GM23338 (cell line): ENCODE measurements around the gene TRUB2. TPM values are rescaled to one million over a fixed set of nuclear protein-coding genes. Genes with fewer than 3 reads are reported as not detected.

Source experiments
- ATAC-seq: fragments of 200-7000 bp; cut with Tn5 transposase; 3 replicates; pipeline ENCODE4 v1.9.1; 2020
- DNase-seq: peaks from one replicate; pipeline ENCODE4 v3.0.0-alpha.2; 2015; ENCODE audit warnings: low spot score
- H2AFZ ChIP-seq: fragments of 200-600 bp; sonication (generic); 2 replicates; pipeline ENCODE4 v1.8.0; 2016; ENCODE audit warnings: antibody characterized with exemption, mild to moderate bottlenecking, moderate library complexity
- H3F3A ChIP-seq: fragments of 200-600 bp; sonication (generic); replicated peaks from 2 replicates; pipeline ENCODE4 v1.8.0; 2017; ENCODE audit warnings: antibody characterized with exemption, mixed run types, low read depth
- H3K27ac ChIP-seq: fragments of 200-600 bp; sonication (generic); 2 replicates; pipeline ENCODE4 v1.6.1; 2016; ENCODE audit warnings: low read depth
- H3K27me3 ChIP-seq: fragments of 200-600 bp; sonication (generic); 2 replicates; pipeline ENCODE4 v1.8.0; 2016; ENCODE audit warnings: mild to moderate bottlenecking, mixed run types, moderate library complexity; ENCODE audit not compliant: insufficient read depth
- H3K36me3 ChIP-seq: fragments of 200-600 bp; sonication (generic); 2 replicates; pipeline ENCODE4 v1.8.0; 2016; ENCODE audit warnings: mild to moderate bottlenecking; ENCODE audit not compliant: insufficient read depth
- H3K4me1 ChIP-seq: fragments of 200-600 bp; sonication (generic); 2 replicates; pipeline ENCODE4 v1.8.0; 2016; ENCODE audit warnings: mild to moderate bottlenecking, moderate library complexity; ENCODE audit not compliant: insufficient read depth
- H3K4me2 ChIP-seq: fragments of 200-600 bp; sonication (generic); 2 replicates; pipeline ENCODE4 v1.7.1; 2017; ENCODE audit warnings: mixed run types
- H3K4me3 ChIP-seq: fragments of 200-600 bp; sonication (generic); 2 replicates; pipeline ENCODE4 v1.6.1; 2016; ENCODE audit warnings: mixed run types
- H3K79me2 ChIP-seq: fragments of 200-600 bp; sonication (generic); replicated peaks from 2 replicates; pipeline ENCODE4 v1.8.0; 2017; ENCODE audit warnings: mild to moderate bottlenecking; ENCODE audit not compliant: insufficient read depth
- H3K9me2 ChIP-seq: fragments of 200-600 bp; sonication (generic); 2 replicates; pipeline ENCODE4 v1.8.0; 2017; ENCODE audit not compliant: insufficient read depth
- H4K20me1 ChIP-seq: fragments of 200-600 bp; sonication (generic); replicated peaks from 2 replicates; pipeline ENCODE4 v1.8.0; 2017; ENCODE audit warnings: mild to moderate bottlenecking; ENCODE audit not compliant: insufficient read depth
- H3K27ac Mint-ChIP-seq: 2 replicates; pipeline ENCODE4 v1.8.0; 2020; ENCODE audit warnings: inconsistent platforms, mild to moderate bottlenecking, moderate library complexity, mixed read lengths
- H3K27me3 Mint-ChIP-seq: 3 replicates; pipeline ENCODE4 v1.8.0; 2022; ENCODE audit warnings: low read depth, mild to moderate bottlenecking, moderate library complexity, mixed read lengths, inconsistent platforms; ENCODE audit not compliant: insufficient read depth, poor library complexity
- H3K36me3 Mint-ChIP-seq: 3 replicates; pipeline ENCODE4 v1.8.0; 2021; ENCODE audit warnings: low read depth, mild to moderate bottlenecking, inconsistent platforms, moderate library complexity, mixed read lengths
- H3K4me1 Mint-ChIP-seq: 3 replicates; pipeline ENCODE4 v1.8.0; 2020; ENCODE audit warnings: mild to moderate bottlenecking, inconsistent platforms, mixed read lengths
- H3K4me3 Mint-ChIP-seq: 3 replicates; pipeline ENCODE4 v1.8.0; 2021; ENCODE audit warnings: moderate library complexity, mild to moderate bottlenecking, inconsistent platforms, mixed read lengths
- H3K9me3 Mint-ChIP-seq: 3 replicates; pipeline ENCODE4 v1.8.0; 2020; ENCODE audit warnings: moderate library complexity, mild to moderate bottlenecking, inconsistent platforms, mixed read lengths
- CREB1 ChIP-seq: fragments of 250-450 bp; sonication (Bioruptor Pico); IDR thresholded peaks from 2 replicates; pipeline ENCODE4 v1.5.0; 2020; ENCODE audit warnings: low read depth, mild to moderate bottlenecking, moderate library complexity
- CTCF ChIP-seq, 2 experiments: fragments of 200-600 bp in 1 of 2; sonication (generic) in 1 of 2; conservative IDR thresholded peaks; 2 replicates each; pipeline versions ENCODE4 v1.5.1 to v1.6.1; 2016 to 2017; ENCODE audit warnings: antibody characterized with exemption in 2 of 2, low read depth in 2 of 2, mild to moderate bottlenecking in 2 of 2, moderate library complexity in 1 of 2
- ETS1 ChIP-seq: IDR thresholded peaks from 2 replicates; pipeline ENCODE4 v1.6.1; 2016; ENCODE audit warnings: antibody characterized with exemption
- EZH2 ChIP-seq: fragments of 200-600 bp; sonication (generic); IDR thresholded peaks from one replicate; pipeline ENCODE4 v1.8.0; 2017; ENCODE audit warnings: antibody characterized with exemption, mild to moderate bottlenecking, low read depth; ENCODE audit not compliant: unreplicated experiment
- EZH2phosphoT487 ChIP-seq: fragments of 200-600 bp; sonication (generic); IDR thresholded peaks from one replicate; pipeline ENCODE4 v1.8.1; 2018; ENCODE audit warnings: antibody characterized with exemption; ENCODE audit not compliant: unreplicated experiment
- JUNB ChIP-seq: IDR thresholded peaks from one replicate; pipeline ENCODE4 v1.6.1; 2016; ENCODE audit warnings: antibody characterized with exemption; ENCODE audit not compliant: unreplicated experiment
- NANOG ChIP-seq: IDR thresholded peaks from 2 replicates; pipeline ENCODE4 v1.6.1; 2016; ENCODE audit warnings: antibody characterized with exemption, borderline replicate concordance
- POLR2AphosphoS5 ChIP-seq: IDR thresholded peaks from 2 replicates; pipeline ENCODE4 v1.6.1; 2016; ENCODE audit warnings: antibody characterized with exemption, low read depth
- REST ChIP-seq: IDR thresholded peaks from one replicate; pipeline ENCODE4 v1.6.1; 2018; ENCODE audit warnings: antibody characterized with exemption; ENCODE audit not compliant: unreplicated experiment
- STAT1 ChIP-seq: IDR thresholded peaks from one replicate; pipeline ENCODE4 v1.6.1; 2016; ENCODE audit warnings: antibody characterized with exemption; ENCODE audit not compliant: unreplicated experiment
- ZNF114 ChIP-seq: fragments of 250-450 bp; sonication (Bioruptor Pico); IDR thresholded peaks from 2 replicates; pipeline ENCODE4 v1.5.0; 2020; ENCODE audit warnings: mild to moderate bottlenecking, moderate library complexity
- ZNF331 ChIP-seq: fragments of 250-450 bp; sonication (Bioruptor Pico); IDR thresholded peaks from 2 replicates; pipeline ENCODE4 v1.5.0; 2020; ENCODE audit warnings: low read depth, mild to moderate bottlenecking, moderate library complexity
- ZNF462 ChIP-seq: fragments of 250-450 bp; sonication (Bioruptor Pico); IDR thresholded peaks from 2 replicates; pipeline ENCODE4 v1.5.0; 2020; ENCODE audit warnings: mild to moderate bottlenecking, moderate library complexity
- polyA plus RNA-seq: library from polyadenylated mRNA; unstranded; fragments of >200 nt; fragmentation: Nextera tagmentation; extraction: Ambion mirVana; gene quantifications from 2 replicates; pipeline ENCODE4 v1.2.1, GENCODE V29; 2016
- total RNA-seq: library from RNA; depleted of rRNA; stranded (reverse); fragments of >200 nt; shearing (Covaris generic); gene quantifications from 2 replicates; pipeline ENCODE4 v1.2.3, GENCODE V29; 2014

The TRUB2 gene
- total and polyA plus RNA-seq, 2 experiments from 2014 or later = 15.4 to 31.4 TPM

GRCh38 chr9:128309551-128309950 is 12.7 kb downstream of the TRUB2 start:
- Mint-ChIP-seq H3K9me3 (no peaks in the 10 kb centered on the region), H3K36me3 (peaks cover 48% of the 10 kb centered on the region), H3K27ac (no peak overlapping the region), H3K4me3 (no peak overlapping the region), H3K4me1 (no peaks in the 10 kb centered on the region; the same call in 2 of the 3 replicates), H3K27me3 (peaks cover 8% of the 10 kb centered on the region)
- Histone ChIP-seq H3K4me3 (no peak overlapping the region), H3K9me2 (no peaks in the 10 kb centered on the region), H3K79me2 (no peaks in the 10 kb centered on the region), H3K27ac (no peak overlapping the region), H3K4me2 (no peak overlapping the region), H4K20me1 (no peaks in the 10 kb centered on the region), H3K36me3 (peaks cover 13% of the 10 kb centered on the region; the same call in 1 of the 2 replicates), H3K27me3 (no peaks in the 10 kb centered on the region), H3K4me1 (no peaks in the 10 kb centered on the region), H2AFZ (no peak overlapping the region), H3F3A (no peaks in the 10 kb centered on the region)
- no peak for DNase-seq
- no peak for ATAC-seq
- no peak for TF ChIP-seq JUNB
- TF ChIP-seq STAT1 = no peak
- no peak for TF ChIP-seq EZH2
- no peak for TF ChIP-seq CREB1 (CRISPR knock-in tag)
- TF ChIP-seq NANOG = no peak
- TF ChIP-seq REST = no peak
- no peak for TF ChIP-seq ZNF331 (CRISPR knock-in tag)
- TF ChIP-seq ZNF462 = no peak
- TF ChIP-seq POLR2AphosphoS5 = no peak
- no peak for TF ChIP-seq ZNF114
- no peak for TF ChIP-seq CTCF (conservative IDR thresholded peaks at IDR 0.05; ENCODE audit: low read depth in 2 of 2)
- no peak for TF ChIP-seq EZH2phosphoT487
- no peak for TF ChIP-seq ETS1
